HG03045 (cell line): ENCODE results near the gene ELL2.
"Not testable (repeated sequence)": the region's sequence is repeated elsewhere in the genome, so short reads cannot be mapped to it uniquely, and the experiment has no call there.

ENCODE experiments used
- ATAC-seq: cut with Tn5 transposase; IDR thresholded peaks from one replicate; pipeline ENCODE4 v1.9.1; 2021; ENCODE audit warnings: mild to moderate bottlenecking, moderate library complexity; ENCODE audit not compliant: unreplicated experiment

Gene ELL2

DNA sequence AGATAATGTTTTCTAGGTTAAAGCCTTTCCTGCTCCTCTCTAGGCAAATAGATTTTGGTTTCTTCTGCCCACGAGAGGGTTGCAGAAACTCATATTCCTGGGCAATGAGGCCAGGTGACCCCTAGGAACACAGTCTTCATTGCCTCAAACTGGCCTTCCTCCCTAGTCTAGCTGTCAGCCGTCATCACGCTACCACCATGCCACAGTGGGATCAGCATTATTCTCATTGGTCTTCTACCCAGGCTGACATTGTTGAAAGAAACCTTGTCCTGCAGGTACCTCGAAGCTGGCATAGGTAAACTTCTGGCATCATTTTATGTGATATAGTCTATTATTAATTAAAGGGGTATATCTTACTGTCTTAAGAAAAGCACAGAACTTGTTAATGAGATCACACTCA is 51.1 kb downstream of the ELL2 start:
- no peak for ATAC-seq

DNA sequence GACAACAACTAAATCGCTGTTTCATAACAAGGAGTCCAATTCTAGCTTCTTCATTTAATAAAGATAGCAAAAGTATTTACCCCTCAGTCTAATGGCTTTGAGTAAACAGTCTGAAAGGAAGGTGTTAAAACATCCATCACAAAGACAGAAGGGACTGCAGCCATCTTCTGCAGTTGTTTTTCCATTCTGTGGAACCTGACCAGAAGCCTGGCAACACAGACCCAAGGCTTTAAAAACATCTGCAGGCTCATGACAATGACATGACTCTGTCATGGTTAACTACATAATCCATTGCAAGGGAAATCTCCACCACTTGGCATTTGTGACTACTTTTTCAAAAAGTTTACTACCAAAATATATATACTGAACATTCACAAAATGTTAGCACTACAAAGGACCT is 51.9 kb downstream of the ELL2 start:
- ATAC-seq, result no peak

DNA sequence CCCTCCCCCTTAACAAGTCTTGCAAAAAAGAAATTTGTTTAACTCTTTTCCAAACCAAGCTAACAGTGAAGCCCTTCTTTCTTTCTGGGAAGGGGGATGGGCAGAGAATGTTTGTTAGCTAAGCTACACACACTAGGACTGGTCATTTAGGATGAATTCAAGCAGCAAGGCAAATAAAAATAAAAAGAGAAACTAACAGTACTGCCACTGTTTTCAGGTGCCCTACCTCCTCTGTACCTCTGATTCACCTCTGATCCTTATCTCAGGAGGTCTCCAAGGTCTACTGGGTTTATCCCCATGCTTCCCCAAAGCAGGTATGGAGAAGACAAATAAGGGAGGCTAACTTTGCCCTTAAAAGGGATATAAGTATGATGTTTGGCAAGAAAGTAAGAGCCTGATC is 52.9 kb downstream of the ELL2 start:
- no peak for ATAC-seq

DNA sequence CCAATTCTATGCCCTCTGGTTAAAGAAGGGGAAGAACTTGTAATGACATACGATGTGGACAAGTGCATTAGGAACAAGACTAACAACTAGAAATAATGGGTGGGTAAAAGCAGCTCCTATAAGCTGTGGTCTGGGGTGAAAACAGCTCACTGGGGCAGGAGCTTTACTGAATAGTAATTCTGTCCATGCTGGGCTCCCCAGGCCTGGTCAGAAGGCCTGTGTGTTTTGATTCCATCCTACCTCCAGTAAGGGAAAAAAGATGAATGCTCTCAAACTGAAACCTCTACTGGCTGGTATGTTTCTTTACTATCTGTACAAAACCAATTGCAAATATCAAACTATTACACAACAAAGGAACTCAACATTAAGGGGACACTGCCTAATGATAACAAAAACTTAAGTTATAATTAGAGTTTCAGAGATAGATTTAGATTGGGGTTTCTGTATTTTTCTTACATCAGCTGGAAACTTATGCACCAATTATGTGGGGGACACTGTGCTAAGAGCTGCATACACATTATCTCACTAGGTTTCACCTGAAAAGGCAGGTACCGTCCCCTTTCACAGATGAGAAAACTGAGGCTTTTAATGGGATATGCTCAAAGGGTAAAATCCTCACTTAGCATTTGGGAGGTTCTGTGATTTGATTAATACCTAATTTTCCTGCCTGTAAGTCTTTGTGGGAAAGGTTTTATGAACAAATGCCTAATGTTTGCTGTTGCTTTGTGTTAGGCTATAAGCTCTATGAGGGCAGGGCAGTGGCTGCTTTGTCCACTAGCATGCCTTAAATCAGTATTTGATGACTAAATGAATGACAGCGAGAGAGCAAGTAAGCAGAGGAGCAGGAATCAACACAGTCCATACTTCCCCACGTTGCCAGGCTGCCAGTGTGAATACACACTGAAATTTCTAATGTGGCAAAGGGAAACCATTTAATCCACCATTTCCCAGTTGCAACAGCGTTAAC is 53.6 kb downstream of the ELL2 start:
- no peak for ATAC-seq

DNA sequence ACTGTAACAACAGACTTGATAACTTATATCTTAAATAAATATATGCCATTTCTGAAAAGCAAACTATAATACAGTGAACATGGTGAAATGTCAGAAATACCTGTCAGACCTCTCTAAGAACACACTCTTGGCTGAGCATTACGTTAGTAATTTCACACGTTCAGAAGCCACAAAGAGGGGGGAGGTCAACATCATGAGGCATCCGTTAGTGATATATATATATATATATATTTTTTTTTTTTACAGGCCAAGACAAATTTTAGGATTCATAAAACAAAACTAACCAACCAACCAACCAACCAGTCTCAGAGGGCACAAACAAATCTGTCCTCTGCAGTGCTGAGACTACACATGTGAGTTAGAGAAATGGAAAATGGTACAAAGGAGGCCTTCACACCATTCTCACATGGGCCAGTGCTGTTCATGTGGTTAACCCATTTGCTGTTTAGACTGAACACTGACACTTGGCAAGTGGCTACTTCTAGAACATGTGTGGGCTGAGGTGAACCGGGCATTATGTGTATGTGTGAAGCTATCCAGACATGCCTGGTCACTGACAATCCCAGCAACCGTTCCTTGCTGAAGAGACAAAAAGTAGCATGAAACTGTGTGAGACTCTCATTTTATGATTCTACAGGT is 54.5 kb downstream of the ELL2 start:
- ATAC-seq, result no peak

DNA sequence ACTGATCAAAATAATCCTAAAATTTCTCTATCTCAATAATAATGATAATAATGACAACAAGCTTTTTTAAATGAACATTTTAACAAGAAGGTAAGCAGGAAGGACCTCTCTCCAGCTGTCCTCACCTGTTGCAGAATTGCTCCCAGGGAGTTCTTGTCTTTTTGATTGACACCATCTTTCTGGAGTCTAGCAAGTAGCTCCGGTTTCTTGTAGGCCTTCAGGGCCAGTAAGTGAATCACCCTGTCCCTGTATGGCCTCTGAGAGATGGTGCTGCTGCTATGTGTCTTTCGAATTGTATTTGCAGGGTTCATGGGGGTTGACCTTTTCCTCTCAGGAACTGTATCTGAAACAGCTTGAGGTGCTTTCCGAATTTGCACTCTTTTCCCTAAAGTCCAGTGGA is 55.3 kb downstream of the ELL2 start:
- ATAC-seq, result not testable (repeated sequence)

DNA sequence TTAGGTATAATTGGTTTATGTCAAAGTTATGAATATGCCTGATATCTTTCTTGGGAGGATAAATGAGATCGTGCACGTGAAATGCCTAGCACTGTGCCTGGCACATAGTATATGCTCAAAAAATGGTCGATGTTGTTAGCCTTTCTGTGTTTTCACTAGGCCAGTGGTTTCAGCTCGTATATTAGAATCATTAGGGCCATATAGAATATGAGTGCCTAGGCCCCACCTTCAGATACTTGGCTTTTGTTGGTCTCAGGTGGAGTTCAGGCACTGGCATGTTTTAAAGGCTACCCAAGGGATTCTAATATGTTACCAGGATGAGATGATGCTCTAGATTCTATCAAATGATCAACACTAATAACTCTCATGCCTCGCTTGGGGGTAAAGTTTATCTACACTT is 56.8 kb downstream of the ELL2 start:
- ATAC-seq, result no peak

DNA sequence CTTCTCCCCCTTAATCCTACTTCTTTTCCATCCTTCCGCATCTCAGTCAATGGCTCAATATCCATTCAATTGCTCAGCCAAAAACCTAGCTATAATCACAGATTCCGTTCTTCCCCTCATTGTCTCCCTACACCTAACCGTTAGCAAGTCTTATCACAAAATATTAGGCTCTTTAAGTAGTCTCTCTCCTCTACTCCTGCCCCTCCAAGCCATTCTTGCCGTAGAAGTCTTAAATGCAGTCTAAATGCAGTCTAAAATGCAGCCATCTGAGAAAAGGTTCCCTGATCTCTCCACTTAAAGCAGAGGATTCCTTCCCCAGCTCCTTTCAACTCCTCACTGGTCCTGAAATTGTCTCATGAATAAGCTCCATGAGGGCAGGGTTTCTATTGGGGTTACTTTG is 57.8 kb downstream of the ELL2 start:
- ATAC-seq, result no peak

DNA sequence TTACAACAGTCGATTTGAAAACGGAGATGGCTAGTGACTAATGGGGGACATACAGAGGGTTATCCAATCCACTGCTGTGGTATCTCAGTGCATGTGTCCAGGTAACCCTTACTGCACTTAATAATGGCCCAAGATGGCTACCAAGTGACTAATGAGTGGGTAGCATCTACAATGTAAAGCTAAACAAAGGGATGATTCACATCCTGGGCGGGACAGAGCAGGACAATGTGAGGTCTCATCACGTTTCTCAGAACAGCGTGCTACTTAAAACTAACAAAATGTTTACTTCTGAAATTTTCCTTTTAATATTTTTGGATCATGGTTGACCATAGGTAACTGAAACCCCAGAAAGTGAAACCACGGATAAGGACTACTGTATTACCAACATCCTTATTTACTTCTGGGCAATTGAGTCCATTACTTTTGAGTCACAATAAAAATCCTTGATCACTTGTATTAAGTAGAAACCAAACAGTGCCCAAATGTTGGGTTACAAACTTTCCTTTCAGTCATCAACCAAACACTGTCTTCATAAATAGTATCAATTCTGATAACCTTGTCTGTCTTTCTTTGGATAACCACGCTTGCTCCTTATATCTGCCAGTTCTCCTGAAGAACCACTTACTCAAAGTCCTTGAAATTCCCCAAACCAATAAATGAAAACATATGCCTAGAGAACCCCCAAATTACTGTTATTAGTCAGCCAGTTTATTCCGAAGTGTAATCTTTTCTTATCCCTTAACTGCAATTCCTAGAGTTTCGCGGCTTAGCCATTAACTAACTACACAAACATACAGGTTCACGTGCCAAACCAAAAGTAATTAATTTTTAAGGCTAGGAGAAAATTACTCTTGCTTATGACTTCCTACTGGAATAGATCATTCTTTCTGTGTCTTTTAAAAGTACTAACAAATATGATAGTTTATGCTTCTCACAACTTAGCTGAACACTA is 59.7 kb downstream of the ELL2 start:
- ATAC-seq, result no peak

DNA sequence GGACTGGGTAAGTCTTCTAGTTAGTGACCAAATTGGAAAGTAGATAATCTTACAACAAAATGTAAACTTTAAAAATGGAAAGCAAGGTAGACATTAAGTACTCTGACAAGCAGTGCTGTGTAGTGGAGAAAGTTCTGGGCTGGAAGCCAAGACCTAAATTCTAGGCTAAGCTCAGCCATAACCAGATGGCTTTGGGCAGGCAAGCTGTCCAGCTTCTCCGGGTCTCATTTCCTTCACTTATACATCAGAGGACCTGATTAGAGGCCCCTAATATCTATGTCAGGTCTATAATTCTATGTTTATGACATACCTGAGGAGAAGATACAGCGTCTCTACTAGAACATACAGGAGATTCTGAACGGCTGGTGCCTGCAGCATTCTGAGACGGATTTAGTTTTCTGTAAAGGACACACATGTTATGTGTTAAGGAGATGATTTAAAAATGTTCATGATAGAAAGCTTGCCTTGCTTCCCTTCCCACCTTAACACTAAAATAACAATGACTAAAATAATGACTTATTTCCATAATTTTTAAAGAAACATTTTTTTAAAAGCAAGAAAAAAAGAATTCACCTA is 61.2 kb downstream of the ELL2 start:
- ATAC-seq, result no peak

DNA sequence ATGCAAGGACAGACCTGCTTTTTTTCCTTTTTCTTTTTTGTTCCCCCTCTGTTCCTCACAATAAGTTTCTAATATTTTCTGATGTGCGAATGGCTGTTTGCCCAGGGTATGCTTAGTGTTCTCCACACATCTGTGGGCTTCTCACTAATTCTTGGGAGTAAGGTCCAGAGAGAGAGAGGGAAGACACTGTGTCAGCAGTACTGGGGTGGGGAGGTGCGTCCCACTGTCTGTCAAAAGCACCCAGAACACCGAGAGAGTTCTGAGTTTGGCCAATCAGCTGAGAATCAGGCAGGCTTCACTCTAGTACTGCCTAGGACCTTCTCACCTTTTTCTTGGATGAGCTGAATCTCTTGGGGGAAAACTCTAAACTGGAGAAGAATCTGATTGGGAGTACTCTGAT is 61.8 kb downstream of the ELL2 start:
- ATAC-seq, result no peak

DNA sequence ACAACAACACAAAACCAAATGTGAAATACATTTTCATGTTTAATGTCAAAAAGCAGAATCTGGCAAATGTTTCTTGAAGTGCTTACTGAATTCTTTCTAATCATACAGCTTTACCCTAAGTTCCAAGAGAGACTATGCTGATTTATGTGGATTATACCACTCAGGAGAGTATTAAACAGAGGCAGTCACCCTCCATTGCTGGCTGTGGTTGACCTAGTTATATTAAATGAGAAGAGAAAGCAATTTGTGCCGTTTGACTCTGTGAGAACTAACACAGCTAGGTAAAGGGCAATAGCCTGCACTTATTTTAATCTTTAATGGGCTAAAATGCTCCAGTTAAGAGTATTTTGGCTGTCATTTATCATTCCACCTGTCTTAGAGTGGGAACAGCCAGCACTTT is 62.6 kb downstream of the ELL2 start:
- ATAC-seq, result no peak

DNA sequence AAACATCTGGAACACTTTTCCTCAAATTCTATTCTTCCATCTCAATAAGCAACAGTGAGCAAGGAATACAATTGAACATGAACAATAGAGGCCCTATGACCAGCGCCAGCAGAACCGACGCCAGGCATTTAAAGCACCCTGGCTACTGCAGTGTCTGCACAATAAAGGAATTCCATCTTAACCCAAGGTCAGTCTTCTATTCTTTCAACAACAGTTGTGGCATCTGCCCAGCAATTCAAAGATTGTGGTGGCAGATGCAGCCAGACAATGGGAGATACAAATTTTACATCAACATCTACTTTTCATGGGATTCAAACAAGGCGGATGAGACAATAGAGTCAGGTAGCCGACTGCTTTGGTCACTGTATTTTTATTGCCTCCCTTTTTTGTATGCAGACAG is 65.9 kb downstream of the ELL2 start:
- ATAC-seq, result no peak

DNA sequence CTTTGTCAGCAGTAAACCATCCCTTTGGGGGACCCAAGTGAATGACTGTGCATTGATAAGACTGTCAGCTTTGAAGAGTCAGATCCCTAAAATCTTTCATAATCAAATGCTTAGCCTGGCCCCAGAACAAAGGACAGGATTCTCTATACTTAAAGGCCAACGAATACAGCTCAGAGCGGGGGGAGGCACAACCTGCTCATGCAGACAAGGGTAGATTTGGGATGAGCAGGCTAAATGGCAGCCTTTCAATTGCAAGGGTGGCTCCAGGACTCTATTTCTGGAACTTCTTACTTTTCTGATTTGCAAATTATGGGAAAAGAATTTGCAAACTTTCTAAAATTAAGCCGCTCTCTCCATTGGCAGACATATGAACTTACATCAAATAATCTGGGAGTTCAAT is 66.4 kb downstream of the ELL2 start:
- ATAC-seq, result no peak

DNA sequence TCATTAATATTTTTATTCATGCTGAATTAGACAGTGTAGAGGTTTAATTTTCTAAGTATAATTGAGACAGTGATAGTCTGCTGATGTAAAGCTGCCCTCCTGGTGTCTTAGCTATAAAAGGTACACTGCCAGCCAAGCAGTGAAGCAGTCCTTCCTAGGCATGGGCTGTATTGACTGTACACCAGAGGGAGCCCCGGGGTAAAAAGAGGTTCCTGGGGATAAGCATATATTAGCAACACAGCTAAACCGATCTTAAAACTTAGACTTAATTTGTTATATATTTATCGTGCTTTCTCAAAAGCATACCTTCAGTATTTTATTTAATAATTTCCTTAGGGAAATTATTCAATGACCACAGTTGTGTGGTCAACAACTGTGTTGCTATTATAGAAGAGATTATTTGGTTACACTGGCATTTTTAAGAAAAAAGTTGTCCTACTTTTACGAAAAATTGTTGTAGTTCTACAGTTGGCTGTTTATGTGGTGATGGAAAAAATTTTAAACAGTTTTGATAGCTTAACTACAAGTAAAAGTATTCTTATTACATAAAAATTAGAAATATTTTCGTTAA is 68.8 kb downstream of the ELL2 start:
- ATAC-seq, result no peak

DNA sequence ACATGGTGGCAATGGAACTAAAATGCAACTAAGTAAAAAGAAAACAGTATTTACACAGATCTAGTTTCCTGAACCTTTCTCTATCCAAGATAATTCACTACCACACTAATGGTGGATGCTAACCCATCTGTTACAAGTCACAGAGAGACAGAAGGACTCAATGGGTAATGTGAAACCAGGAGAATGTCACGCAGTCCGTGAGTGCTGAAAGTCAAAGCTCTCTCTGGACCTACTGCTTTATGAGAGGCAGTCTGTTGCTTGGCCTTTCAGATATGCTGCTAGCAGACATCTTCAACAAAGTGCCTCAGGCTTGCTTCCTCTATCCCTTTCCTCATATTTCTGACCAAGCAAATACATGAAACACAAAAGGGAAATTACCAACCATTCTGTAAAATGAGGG is 70.2 kb downstream of the ELL2 start:
- ATAC-seq, result no peak

DNA sequence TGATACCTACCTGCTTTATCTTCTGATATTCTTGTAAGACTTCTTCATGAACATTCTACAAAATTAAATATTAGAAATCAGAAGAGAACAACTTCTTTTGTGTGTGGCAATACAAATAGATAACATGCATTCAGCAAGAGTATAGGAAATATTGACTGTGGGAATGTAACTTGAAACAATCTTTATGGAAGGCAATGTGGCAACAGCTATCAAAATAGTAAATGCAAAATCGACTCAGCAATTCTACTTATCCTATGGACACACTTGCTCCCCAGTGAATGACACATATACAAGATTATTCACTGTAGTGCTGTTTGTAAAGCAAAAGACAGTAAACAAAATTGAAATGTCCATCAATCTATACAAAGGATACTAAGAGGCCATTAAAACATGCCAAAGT is 72.6 kb downstream of the ELL2 start:
- no peak for ATAC-seq

DNA sequence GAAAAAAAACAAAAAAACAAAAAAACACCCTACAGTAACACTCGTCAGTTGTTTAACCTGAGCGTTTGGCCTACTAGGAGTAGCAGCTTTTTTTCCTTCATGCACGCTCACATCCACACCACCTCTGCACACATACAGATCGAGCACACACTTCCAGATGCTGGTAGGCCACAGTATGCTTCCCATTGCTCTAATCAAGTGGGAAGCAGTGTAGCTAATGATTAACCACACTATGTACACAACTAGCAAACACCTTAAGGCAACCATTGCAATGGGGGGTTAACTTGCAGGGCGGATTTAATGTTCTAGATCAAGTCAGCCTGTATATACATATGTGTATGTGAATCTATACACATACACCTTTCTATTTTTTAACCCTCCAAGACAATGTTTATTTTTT is 73.7 kb downstream of the ELL2 start:
- ATAC-seq, result no peak

DNA sequence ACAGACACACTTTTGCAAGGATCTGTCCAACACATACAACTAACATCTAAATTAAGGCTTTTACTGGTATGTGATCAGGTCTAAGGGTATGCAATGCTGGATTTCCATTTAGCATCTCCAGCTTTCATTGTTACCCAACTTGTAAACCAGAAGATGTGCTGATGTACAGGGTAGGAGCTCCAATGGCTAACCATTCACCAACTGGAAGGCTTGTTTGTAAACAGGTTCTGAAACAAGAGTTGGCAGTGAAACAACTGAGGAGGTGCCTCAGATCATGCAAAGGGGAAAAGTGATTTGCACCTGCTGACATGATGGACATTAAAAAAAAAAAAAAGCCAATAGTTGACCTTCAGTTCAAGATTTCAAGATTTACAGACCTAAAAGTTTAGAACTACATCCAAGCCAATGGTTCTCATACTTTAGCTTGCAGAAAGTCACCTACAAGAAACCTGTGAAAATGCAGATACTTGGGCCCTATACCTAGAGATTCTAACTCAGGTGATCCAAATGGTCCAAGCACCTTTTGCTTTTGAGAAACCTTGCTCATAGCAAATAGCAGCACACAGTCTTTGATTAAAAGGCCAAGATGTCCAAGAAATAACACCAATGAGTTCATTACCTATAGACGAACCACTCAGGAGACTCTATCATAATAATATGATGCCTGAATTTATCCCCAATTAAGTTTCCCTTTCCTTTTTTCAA is 75.2 kb downstream of the ELL2 start:
- ATAC-seq, result no peak

DNA sequence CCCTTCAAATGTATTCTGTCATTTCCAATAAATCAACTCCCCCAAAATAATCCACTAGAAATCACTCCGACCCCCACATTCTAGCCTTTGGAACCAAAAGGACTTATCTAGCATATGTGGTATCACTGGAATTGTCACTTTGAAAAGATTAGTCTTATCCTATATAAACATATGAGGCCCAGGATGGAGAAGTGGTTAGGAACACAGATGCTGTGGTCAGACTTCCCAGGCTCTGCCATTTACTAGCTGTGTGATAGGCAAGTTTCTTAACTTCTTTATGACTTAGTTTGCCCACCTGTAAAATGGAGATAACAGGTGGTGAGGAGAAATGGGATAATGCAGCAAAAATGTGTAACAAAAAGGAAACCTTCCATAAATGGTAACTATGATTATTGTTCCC is 77.1 kb downstream of the ELL2 start:
- no peak for ATAC-seq
